Measurements from ENCODE around the gene GLRX5.

DNA sequence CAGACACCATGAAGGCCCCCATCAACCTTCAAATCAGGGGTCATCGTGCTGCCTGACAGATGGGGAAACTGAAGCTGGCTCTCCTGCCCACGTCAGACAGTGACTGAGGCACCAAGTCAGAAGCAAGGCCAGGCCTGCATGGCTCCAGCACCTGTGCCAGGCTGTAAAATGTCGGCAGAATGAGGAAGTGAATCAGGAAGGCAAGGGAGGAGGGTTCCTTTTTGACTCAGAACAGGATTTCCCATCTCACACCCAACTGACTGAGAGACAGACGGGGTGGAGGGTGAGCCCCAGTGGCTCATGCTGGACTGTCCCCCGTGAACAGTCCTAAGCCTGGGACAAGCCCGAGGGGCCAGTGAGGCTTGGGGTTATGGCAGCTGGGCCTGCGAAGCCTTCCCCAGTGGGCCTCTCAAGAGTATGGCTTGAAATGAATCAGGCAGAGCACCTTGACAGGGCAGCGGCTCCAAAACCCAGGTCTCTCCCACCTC, 39.3 kb upstream of the GLRX5 start:
- TF ChIP-seq EZH2phosphoT487 (IDR thresholded peaks at IDR 0.05; ENCODE audit: low read length): no peak
- TF ChIP-seq, protein P1, sequence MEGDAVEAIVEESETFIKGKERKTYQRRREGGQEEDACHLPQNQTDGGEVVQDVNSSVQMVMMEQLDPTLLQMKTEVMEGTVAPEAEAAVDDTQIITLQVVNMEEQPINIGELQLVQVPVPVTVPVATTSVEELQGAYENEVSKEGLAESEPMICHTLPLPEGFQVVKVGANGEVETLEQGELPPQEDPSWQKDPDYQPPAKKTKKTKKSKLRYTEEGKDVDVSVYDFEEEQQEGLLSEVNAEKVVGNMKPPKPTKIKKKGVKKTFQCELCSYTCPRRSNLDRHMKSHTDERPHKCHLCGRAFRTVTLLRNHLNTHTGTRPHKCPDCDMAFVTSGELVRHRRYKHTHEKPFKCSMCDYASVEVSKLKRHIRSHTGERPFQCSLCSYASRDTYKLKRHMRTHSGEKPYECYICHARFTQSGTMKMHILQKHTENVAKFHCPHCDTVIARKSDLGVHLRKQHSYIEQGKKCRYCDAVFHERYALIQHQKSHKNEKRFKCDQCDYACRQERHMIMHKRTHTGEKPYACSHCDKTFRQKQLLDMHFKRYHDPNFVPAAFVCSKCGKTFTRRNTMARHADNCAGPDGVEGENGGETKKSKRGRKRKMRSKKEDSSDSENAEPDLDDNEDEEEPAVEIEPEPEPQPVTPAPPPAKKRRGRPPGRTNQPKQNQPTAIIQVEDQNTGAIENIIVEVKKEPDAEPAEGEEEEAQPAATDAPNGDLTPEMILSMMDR (IDR thresholded peaks at IDR 0.05; ENCODE audit: low read length): no peak
- no peak for TF ChIP-seq EZH2 (optimal IDR thresholded peaks at IDR 0.05; ENCODE audit: low read depth, low read length)

Data from MM.1S (cell line).